ENCODE measurements around the gene GFRA4. TPM values are rescaled to one million over a fixed set of nuclear protein-coding genes. Genes with fewer than 3 reads are reported as not detected.

Gene GFRA4
- total and polyA plus RNA-seq, 2 donors (not counting 1 experiment from before 2014, with no cell fraction given), result not detected

GRCh38 chr20:3699037-3699436 lies 35.8 kb upstream of the GFRA4 start:
- H2AFZ ChIP-seq (ENCODE audit: low read length), result no peak overlapping the region
- no peaks in the 10 kb centered on the region for H3K9me3 ChIP-seq (ENCODE audit: control insufficient read depth, insufficient read depth, low read depth, low read length)
- no peaks in the 10 kb centered on the region for H3K4me1 ChIP-seq (ENCODE audit: control insufficient read depth, extremely low read depth, insufficient read depth, low read length)
- no peak overlapping the region for H3K9ac ChIP-seq (ENCODE audit: insufficient read depth, low read length)
- H3K36me3 ChIP-seq (ENCODE audit: control insufficient read depth, insufficient read depth, low read length), result no peaks in the 10 kb centered on the region
- no peak overlapping the region for H3K4me3 ChIP-seq (replicated peaks in 1 of 4; ENCODE audit: control extremely low read depth in 1 of 4, insufficient read depth in 1 of 4, low read depth in 3 of 4, low read length in 4 of 4)
- H3K27ac ChIP-seq (ENCODE audit: insufficient read depth, low read length), result no peak overlapping the region
- peaks cover 3% of the 10 kb centered on the region for H3K27me3 ChIP-seq (ENCODE audit: control insufficient read depth, insufficient read depth, low read length)
- H4K20me1 ChIP-seq (ENCODE audit: control insufficient read depth, extremely low read depth, insufficient read depth, low read length), result no peaks in the 10 kb centered on the region
- no peaks in the 10 kb centered on the region for H3K79me2 ChIP-seq (ENCODE audit: control insufficient read depth, insufficient read depth, low read length)
- TF ChIP-seq CTCF (conservative IDR thresholded peaks at IDR 0.05 in 1 of 2, IDR thresholded peaks at IDR 0.05 in 1 of 2; ENCODE audit: low read depth in 1 of 2, low read length in 2 of 2), result no peak
- TF ChIP-seq EZH2 (IDR thresholded peaks at IDR 0.05; ENCODE audit: low read length, missing control alignments), result no peak
- no peak overlapping the region for H3K4me2 ChIP-seq (ENCODE audit: extremely low read depth, insufficient read depth, low read length)
- DNase-seq (ENCODE audit: low read depth in 2 of 2), result no peak

GRCh38 chr20:3698591-3699001 lies 35.4 kb upstream of the GFRA4 start:
- Histone ChIP-seq H3K4me3 (replicated peaks in 1 of 4; ENCODE audit: control extremely low read depth in 1 of 4, insufficient read depth in 1 of 4, low read depth in 3 of 4, low read length in 4 of 4) (no peak overlapping the region), H3K4me1 (ENCODE audit: control insufficient read depth, extremely low read depth, insufficient read depth, low read length) (no peaks in the 10 kb centered on the region), H3K9me3 (ENCODE audit: control insufficient read depth, insufficient read depth, low read depth, low read length) (no peaks in the 10 kb centered on the region), H3K36me3 (ENCODE audit: control insufficient read depth, insufficient read depth, low read length) (no peaks in the 10 kb centered on the region), H4K20me1 (ENCODE audit: control insufficient read depth, extremely low read depth, insufficient read depth, low read length) (no peaks in the 10 kb centered on the region), H3K79me2 (ENCODE audit: control insufficient read depth, insufficient read depth, low read length) (no peaks in the 10 kb centered on the region), H2AFZ (ENCODE audit: low read length) (no peak overlapping the region), H3K27me3 (ENCODE audit: control insufficient read depth, insufficient read depth, low read length) (peaks cover under 1% of the 10 kb centered on the region), H3K4me2 (ENCODE audit: extremely low read depth, insufficient read depth, low read length) (no peak overlapping the region), H3K9ac (ENCODE audit: insufficient read depth, low read length) (no peak overlapping the region), H3K27ac (ENCODE audit: insufficient read depth, low read length) (no peak overlapping the region)
- TF ChIP-seq EZH2 (IDR thresholded peaks at IDR 0.05; ENCODE audit: low read length, missing control alignments), result peak; percentile 13
- TF ChIP-seq CTCF (conservative IDR thresholded peaks at IDR 0.05 in 1 of 2, IDR thresholded peaks at IDR 0.05 in 1 of 2; ENCODE audit: low read depth in 1 of 2, low read length in 2 of 2), result no peak
- DNase-seq (ENCODE audit: low read depth in 2 of 2), result no peak

- H3K4me3 ChIP-seq (replicated peaks in 1 of 4; ENCODE audit: control extremely low read depth in 1 of 4, insufficient read depth in 1 of 4, low read depth in 3 of 4, low read length in 4 of 4), result no peak overlapping the region
- no peak overlapping the region for H3K27ac ChIP-seq (ENCODE audit: insufficient read depth, low read length)
- H3K4me1 ChIP-seq (ENCODE audit: control insufficient read depth, extremely low read depth, insufficient read depth, low read length), result no peaks in the 10 kb centered on the region
- H3K4me2 ChIP-seq (ENCODE audit: extremely low read depth, insufficient read depth, low read length), result no peak overlapping the region
- no peak for DNase-seq (ENCODE audit: low read depth in 2 of 2)
- no peaks in the 10 kb centered on the region for H3K9me3 ChIP-seq (ENCODE audit: control insufficient read depth, insufficient read depth, low read depth, low read length)
- H2AFZ ChIP-seq (ENCODE audit: low read length), result no peak overlapping the region
- no peak overlapping the region for H3K9ac ChIP-seq (ENCODE audit: insufficient read depth, low read length)
- TF ChIP-seq CTCF (conservative IDR thresholded peaks at IDR 0.05 in 1 of 2, IDR thresholded peaks at IDR 0.05 in 1 of 2; ENCODE audit: low read depth in 1 of 2, low read length in 2 of 2) (no peak), EZH2 (IDR thresholded peaks at IDR 0.05; ENCODE audit: low read length, missing control alignments) (no peak)
- no peaks in the 10 kb centered on the region for H4K20me1 ChIP-seq (ENCODE audit: control insufficient read depth, extremely low read depth, insufficient read depth, low read length)
- H3K36me3 ChIP-seq (ENCODE audit: control insufficient read depth, insufficient read depth, low read length), result no peaks in the 10 kb centered on the region
- no peaks in the 10 kb centered on the region for H3K27me3 ChIP-seq (ENCODE audit: control insufficient read depth, insufficient read depth, low read length)
- no peaks in the 10 kb centered on the region for H3K79me2 ChIP-seq (ENCODE audit: control insufficient read depth, insufficient read depth, low read length)
These were observed 34.5 kb upstream of the GFRA4 start for GRCh38 chr20:3697588-3698305.

Data from fibroblast of lung (primary cell).